LNCaP clone FGC (cell line): ENCODE results near the gene SLC16A8.
"Not testable (repeated sequence)": the region's sequence is repeated elsewhere in the genome, so short reads cannot be mapped to it uniquely, and the experiment has no call there.

Source experiments
- DNase-seq: peaks from one replicate; pipeline ENCODE4 v3.0.0-alpha.2; 2011; ENCODE audit warnings: low read depth
- H3K4me3 ChIP-seq: 2 replicates; pipeline ENCODE4 v1.5.1; 2011; ENCODE audit warnings: mild to moderate bottlenecking, low read depth, low read length, control low read depth
- CTCF ChIP-seq: IDR thresholded peaks from 2 replicates; pipeline ENCODE4 v1.5.1; 2012; ENCODE audit warnings: mild to moderate bottlenecking; ENCODE audit not compliant: control insufficient read depth, insufficient read depth; ENCODE audit errors: extremely low read depth

SLC16A8 gene

GRCh38 chr22:38122616-38123015 is 38.6 kb upstream of the SLC16A8 start:
- no peak overlapping the region for H3K4me3 ChIP-seq
- no peak for TF ChIP-seq CTCF
- DNase-seq, result no peak

GRCh38 chr22:38120359-38121110 is 36.6 kb upstream of the SLC16A8 start:
- TF ChIP-seq CTCF, result no peak
- no peak for DNase-seq
- H3K4me3 ChIP-seq, result no peak overlapping the region

GRCh38 chr22:38118747-38119146 is 34.8 kb upstream of the SLC16A8 start:
- DNase-seq, H3K4me3 ChIP-seq: not testable (repeated sequence)

- TF ChIP-seq CTCF, result no peak
- DNase-seq, result no peak
- H3K4me3 ChIP-seq, result no peak overlapping the region
Observed at GRCh38 chr22:38118182-38118581, 34.2 kb upstream of the SLC16A8 start.

- not testable (repeated sequence) for H3K4me3 ChIP-seq, DNase-seq
Observed at GRCh38 chr22:38117556-38117955, 33.6 kb upstream of the SLC16A8 start.

- TF ChIP-seq CTCF, result no peak
- no peak overlapping the region for H3K4me3 ChIP-seq
- DNase-seq, result no peak
Observed at GRCh38 chr22:38115423-38116205, 31.6 kb upstream of the SLC16A8 start.

- TF ChIP-seq CTCF, result peak; percentile 87
Observed at GRCh38 chr22:38114484-38115398, 30.8 kb upstream of the SLC16A8 start.

More at GRCh38 chr22:38114484-38115398, 30.8 kb upstream of the SLC16A8 start:
- peak; percentile 18 for DNase-seq
- H3K4me3 ChIP-seq, result no peak overlapping the region
